Islet precursor cell (in vitro differentiated cells): Measurements from ENCODE around the gene GLRX2.
"Not testable (repeated sequence)": the region's sequence is repeated elsewhere in the genome, so short reads cannot be mapped to it uniquely, and the experiment has no call there.

Source experiments
- DNase-seq: peaks from one replicate; pipeline ENCODE4 v3.0.0-alpha.2; 2018

The GLRX2 gene

GRCh38 chr1:193060406-193060805 is 44.8 kb downstream of the GLRX2 start:
- no peak for DNase-seq

DNA sequence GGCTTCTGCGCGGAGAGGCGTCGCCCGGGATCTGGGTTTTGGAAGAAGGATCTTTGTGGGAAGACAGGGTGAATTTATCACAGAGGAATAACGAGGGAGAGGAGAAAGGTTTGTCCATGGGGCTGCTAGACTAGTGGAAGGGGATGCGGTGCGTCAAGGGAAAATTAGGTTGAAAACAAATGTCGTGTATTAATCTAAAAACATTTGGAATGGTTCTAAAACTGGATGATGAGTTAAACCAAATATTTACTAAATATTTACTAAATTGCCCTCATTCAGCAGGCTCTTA is 45.2 kb downstream of the GLRX2 start:
- DNase-seq = no peak

GRCh38 chr1:193059282-193060114 is 45.7 kb downstream of the GLRX2 start, which contains the start of the genes RO60 and UCHL5:
Gene RO60, plus strand, starts transcription at chr1:193059612. Its CDS starts 9,443 bp downstream, at chr1:193069055.
Gene UCHL5, minus strand, starts transcription at chr1:193059360. Its CDS starts 100 bp downstream, at chr1:193059260.
- peak; percentile 99 for DNase-seq

DNA sequence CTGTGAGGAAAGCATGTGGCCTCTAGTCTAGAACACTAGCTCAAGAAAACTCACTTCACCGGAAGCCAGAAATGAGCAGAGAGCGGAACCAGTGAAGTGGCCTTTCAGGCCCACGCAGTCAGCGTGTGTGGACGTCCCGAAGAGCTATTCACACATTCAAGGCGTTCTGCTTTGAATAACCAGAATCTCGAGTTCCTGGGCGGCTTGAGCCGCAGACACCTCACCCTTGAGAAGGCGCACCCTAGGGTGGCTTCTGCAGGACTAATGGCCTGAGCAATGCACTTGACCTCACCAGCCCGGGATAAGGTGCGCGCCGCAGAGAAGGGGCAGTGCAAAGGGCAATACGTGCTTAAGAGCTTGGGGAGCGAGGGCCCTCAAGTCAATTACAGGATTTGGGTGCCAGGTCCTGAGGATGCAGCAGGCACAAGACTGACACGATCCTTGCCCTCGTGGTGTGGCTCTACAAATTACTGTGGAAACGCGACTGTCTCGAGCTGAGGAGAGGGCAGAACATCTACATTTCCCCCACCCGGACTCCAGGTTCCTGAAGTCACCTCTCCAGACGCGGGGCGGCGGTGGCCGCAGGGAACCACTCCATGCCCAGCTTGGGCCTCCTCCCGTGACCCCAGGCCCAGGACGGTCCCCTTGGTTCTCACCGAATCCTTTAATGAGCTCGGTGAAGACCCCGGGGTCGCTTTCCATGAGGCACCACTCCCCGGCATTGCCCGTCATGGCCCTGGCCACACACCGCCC is 46.5 kb downstream of the GLRX2 start:
- DNase-seq = peak; percentile 65

DNA sequence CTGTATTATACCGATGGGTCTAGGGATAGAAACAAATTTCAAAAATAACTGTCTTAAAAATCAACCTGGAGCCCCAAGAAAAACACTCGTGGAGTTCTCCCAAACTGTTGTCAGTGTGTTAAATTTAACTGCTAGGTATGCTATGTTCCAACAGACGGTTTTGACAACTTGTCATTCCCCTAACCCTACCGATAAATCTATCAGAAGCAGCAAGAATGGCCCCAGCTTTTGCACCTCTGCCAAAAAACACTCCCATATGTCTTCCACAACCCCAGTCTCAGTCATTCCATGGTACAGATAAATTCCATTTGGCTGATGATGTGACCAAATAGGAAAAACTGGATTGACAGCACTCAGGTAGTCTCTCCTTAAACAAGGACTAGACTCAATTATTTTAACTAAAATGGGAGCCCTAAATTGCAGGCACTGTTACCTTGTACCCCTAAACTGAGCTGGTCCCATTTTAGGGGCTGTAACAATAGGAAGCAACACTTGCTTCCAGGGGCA is 51.0 kb downstream of the GLRX2 start:
- no peak for DNase-seq

- not testable (repeated sequence) for DNase-seq
Observed at GRCh38 chr1:193048913-193049312, 56.3 kb downstream of the GLRX2 start.
